HAP-1 (cell line): Measurements from ENCODE around the gene SPOPL.

Experiments used
- DNase-seq, 2 experiments: peaks; one replicate each; pipeline ENCODE4 v3.0.0-alpha.2; 2016 to 2020; ENCODE audit warnings: low spot score in 2 of 2
- H3K27me3 ChIP-seq: fragments of 250-450 bp; sonication (Bioruptor Pico); 2 replicates; pipeline ENCODE4 v1.5.1; 2020; ENCODE audit warnings: low read depth, mild to moderate bottlenecking, moderate library complexity
- H3K36me3 ChIP-seq: fragments of 250-450 bp; sonication (Bioruptor Pico); replicated peaks from 2 replicates; pipeline ENCODE4 v1.5.1; 2020; ENCODE audit warnings: mild to moderate bottlenecking
- H3K4me1 ChIP-seq: fragments of 250-450 bp; sonication (Bioruptor Pico); 2 replicates; pipeline ENCODE4 v1.5.1; 2020; ENCODE audit warnings: mild to moderate bottlenecking
- H3K4me3 ChIP-seq: fragments of 250-450 bp; sonication (Bioruptor Pico); 2 replicates; pipeline ENCODE4 v1.5.1; 2020; ENCODE audit warnings: mild to moderate bottlenecking, moderate library complexity
- H3K9me3 ChIP-seq: fragments of 250-450 bp; sonication (Bioruptor Pico); 2 replicates; pipeline ENCODE4 v1.5.1; 2020; ENCODE audit warnings: mild to moderate bottlenecking, moderate library complexity
- in situ Hi-C: fragments of 300-500 bp; cut with MboI; formaldehyde crosslinking; loops from 3 replicates; pipeline ENCODE4 v1.14.3; 2020; ENCODE audit warnings: low sequenced_read_pairs, inconsistent platforms, mixed read lengths

Gene SPOPL

DNA sequence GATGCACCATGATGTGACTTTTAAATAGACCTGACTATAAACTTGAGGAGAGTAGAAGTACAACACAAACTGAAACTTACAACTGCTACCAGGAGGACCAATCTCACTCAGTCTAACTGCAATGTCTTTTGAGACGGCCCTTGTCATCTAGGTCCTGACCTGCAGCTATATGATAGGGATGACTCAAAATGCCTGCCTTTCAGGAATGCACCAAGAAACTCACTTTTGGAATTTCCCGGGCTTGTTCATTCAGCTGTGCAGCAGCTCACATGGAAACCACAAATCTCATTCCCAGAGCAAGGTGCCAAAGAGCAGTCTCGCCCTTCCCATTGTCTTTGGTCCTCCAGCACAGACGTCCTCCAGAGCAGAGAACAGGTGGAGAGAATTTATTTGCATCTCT lies 113.7 kb downstream of the SPOPL start:
- DNase-seq, result no peak
- Histone ChIP-seq H3K4me1 (no peaks in the 10 kb centered on the region), H3K36me3 (no peaks in the 10 kb centered on the region), H3K4me3 (no peak overlapping the region), H3K9me3 (no peaks in the 10 kb centered on the region), H3K27me3 (no peaks in the 10 kb centered on the region)
- in situ Hi-C loops, result no loop called here

DNA sequence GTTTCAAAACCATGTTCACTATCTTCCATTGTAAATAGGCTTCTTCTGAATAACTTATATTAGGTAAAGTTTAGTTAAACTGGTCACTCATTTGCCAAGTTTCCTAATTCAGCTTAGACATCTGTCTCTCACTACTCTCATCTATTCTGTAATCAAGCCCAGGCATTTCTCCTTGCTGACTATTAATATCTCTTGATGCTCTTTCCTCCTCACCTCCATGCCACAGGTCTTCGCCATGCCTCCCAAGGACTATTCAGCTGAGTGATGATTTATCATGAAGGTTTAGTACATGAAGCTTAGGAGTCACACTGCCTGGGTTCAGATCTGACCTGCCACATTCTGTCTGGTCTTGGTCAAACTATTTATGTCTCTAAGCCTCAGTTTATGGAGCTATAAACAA lies 115.5 kb downstream of the SPOPL start:
- H3K4me3 ChIP-seq, result no peak overlapping the region
- no peak for DNase-seq
- in situ Hi-C loops, result no loop called here
- H3K4me1 ChIP-seq, result no peaks in the 10 kb centered on the region
- H3K27me3 ChIP-seq, result no peaks in the 10 kb centered on the region
- no peaks in the 10 kb centered on the region for H3K36me3 ChIP-seq
- H3K9me3 ChIP-seq, result no peaks in the 10 kb centered on the region

DNA sequence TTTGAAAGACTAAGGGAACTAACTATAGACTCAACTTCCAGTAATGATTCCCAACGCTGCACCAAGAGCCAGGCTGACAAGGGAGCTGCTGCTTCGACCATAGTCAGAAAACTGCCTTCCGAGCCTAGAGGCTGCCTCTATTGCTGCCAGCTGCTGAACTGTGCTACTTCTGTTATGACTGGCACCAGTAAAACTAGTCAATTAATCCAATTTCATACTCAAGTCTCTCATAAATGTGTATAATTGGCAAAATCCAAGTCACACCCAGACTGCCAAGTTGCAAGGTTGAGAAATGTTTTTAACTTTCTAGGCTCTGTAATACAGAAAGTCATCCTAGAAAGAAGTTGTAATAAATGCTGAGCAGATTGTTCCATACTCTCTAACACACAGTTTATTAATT lies 117.4 kb downstream of the SPOPL start:
- Histone ChIP-seq H3K36me3 (no peaks in the 10 kb centered on the region), H3K9me3 (no peaks in the 10 kb centered on the region), H3K27me3 (no peaks in the 10 kb centered on the region), H3K4me1 (no peaks in the 10 kb centered on the region), H3K4me3 (no peak overlapping the region)
- DNase-seq, result no peak
- in situ Hi-C loops, result no loop called here

DNA sequence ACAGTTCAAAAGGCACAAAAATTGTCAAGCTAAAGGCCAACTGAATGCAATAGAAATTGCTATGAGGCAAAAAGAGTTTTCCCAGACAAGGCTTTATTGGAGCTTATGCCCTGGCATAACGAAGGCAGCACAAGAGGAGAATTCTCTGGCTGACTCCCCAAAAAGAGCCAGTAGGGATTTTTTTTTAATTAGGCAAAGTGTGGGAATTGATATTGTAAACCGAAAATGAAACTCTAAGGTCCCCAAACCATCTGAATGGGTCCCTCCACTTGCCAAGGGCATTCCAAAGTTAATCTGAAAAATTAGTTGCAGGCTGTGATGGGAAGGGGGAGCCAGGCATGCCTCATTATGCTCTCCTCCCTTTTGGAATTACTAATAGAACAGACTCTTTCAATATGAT lies 118.9 kb downstream of the SPOPL start:
- DNase-seq, result no peak
- in situ Hi-C loops, result no loop called here
- Histone ChIP-seq H3K4me1 (no peaks in the 10 kb centered on the region), H3K4me3 (no peak overlapping the region), H3K9me3 (no peaks in the 10 kb centered on the region), H3K27me3 (no peaks in the 10 kb centered on the region; the same call in 1 of the 2 replicates), H3K36me3 (no peaks in the 10 kb centered on the region)

DNA sequence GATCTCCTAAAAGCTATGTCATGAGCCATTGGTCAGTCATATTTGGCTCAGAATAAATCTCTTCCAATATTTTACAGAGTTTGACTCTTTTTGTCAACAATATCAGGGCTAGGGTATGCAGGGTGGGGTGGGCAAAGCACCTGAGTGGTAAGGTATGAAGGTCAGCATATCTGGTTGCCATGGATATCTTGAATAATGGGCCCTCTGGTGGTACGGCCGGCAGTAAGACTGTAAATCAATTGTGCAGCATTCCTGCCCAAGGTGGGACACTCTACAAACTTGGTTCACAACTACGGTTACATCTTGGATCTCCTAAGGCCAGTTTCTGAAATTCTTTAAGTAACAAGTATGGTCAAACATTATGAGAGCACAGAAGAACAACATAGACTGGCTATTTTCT lies 119.6 kb downstream of the SPOPL start:
- Histone ChIP-seq H3K9me3 (no peaks in the 10 kb centered on the region), H3K4me1 (no peaks in the 10 kb centered on the region), H3K4me3 (no peak overlapping the region), H3K27me3 (no peaks in the 10 kb centered on the region; the same call in 1 of the 2 replicates), H3K36me3 (no peaks in the 10 kb centered on the region)
- no peak for DNase-seq
- in situ Hi-C loops, result no loop called here

DNA sequence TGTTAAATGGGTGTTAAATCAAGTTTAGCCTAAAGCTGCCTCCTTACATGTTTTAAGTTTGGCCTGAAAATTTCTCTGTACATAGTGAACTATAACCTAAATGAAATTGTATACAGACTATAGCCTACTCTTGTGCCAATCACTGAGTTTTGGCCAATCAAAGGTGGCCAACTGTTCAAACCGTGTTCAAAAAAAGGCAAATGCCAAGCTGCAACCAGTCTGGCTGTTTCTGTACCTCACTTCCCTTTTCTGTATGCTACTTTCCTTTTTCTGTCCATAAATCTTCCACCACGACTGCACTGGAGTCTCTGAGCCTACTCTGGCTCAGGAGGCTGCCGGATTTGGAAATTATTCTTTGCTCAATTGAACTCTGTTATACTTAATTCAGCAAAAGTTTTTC lies 121.0 kb downstream of the SPOPL start:
- no peak for DNase-seq
- no peaks in the 10 kb centered on the region for H3K4me1 ChIP-seq
- no peaks in the 10 kb centered on the region for H3K36me3 ChIP-seq
- in situ Hi-C loops, result no loop called here
- H3K4me3 ChIP-seq, result no peak overlapping the region
- no peaks in the 10 kb centered on the region; the same call in 1 of the 2 replicates for H3K27me3 ChIP-seq
- no peaks in the 10 kb centered on the region for H3K9me3 ChIP-seq
